Measurements from ENCODE around the gene FYB2. TPM values are rescaled to one million over a fixed set of nuclear protein-coding genes. Genes with fewer than 3 reads are reported as not detected.

FYB2 gene
- total RNA-seq, 2 experiments from 2014 or later, result not detected

- intact Hi-C loops (cut with DNase I, micrococcal nuclease), result loop anchor here (5.0 kb wide), 3 partner anchors 1230 to 1420 kb away; no protein-coding TSS in a partner anchor
- DNase-seq (no peak), ATAC-seq (no peak)
- ChIA-PET CTCF (no interaction called here), POLR2A (no interaction called here)
- H3K27ac Mint-ChIP-seq, result no peak overlapping the region
- H3K36me3 Mint-ChIP-seq (ENCODE audit: low read depth), result no peaks in the 10 kb centered on the region
- H3K4me1 Mint-ChIP-seq, result no peaks in the 10 kb centered on the region
- no peak overlapping the region for H3K4me3 Mint-ChIP-seq
- H3K9me3 Mint-ChIP-seq (ENCODE audit: low read depth), result no peaks in the 10 kb centered on the region
- peaks cover 16% of the 10 kb centered on the region for H3K27me3 Mint-ChIP-seq
These were observed 111.8 kb downstream of the FYB2 start for GRCh38 chr1:56707379-56707778.

DNA sequence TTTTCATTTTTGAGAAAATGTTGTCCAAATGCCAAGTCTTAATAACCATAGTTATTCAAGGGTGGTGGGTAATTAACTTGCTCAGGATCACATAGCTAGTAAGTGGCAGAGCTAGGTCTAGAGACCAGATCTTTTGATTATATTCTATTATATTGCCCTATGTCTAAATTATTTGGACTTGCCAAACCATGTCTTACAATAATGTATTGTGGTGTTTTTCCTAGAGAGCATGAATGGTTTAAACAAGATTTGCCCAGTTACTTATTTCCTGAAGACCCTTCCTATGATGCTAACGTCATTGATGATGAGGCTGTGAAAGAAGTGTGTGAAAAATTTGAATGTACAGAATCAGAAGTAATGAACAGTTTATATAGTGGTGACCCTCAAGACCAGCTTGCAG lies 115.5 kb downstream of the FYB2 start:
- no peaks in the 10 kb centered on the region for H3K4me1 Mint-ChIP-seq
- peaks cover 6% of the 10 kb centered on the region for H3K9me3 Mint-ChIP-seq (ENCODE audit: low read depth)
- intact Hi-C loops (cut with DNase I, micrococcal nuclease), result no loop called here
- DNase-seq, result no peak
- H3K36me3 Mint-ChIP-seq (ENCODE audit: low read depth), result no peaks in the 10 kb centered on the region
- no peak overlapping the region for H3K4me3 Mint-ChIP-seq
- CTCF ChIA-PET, result interaction anchor here (1.2 to 1.5 kb wide), 2 partner anchors 10 to 1425 kb away, joined by 3 read pairs; no protein-coding TSS in a partner anchor
- peaks cover 14% of the 10 kb centered on the region for H3K27me3 Mint-ChIP-seq
- no peak overlapping the region for H3K27ac Mint-ChIP-seq
- ATAC-seq, result no peak
- POLR2A ChIA-PET, result no interaction called here

DNA sequence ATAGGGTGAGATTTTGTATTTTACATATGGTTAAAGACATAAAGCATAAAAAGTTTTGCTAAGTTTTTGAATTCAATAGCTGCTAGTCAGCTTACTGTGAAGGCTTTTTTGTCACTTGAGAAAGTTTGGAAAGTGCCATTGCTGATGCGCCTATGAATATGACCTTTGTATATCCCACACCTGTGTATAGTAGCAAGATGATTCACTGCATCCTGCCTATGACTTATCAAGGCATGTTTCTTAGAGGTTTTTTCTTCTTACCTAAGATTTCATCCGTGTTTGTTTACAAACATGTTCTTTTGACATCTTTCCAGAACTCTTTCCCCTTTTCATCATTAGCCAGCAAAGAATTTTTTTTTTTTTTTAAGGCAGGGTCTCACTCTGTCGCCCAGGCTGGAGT lies 122.5 kb downstream of the FYB2 start:
- Mint-ChIP-seq H3K27me3 (peaks cover 7% of the 10 kb centered on the region), H3K4me1 (no peaks in the 10 kb centered on the region), H3K27ac (no peak overlapping the region), H3K9me3 (ENCODE audit: low read depth) (peaks cover 6% of the 10 kb centered on the region), H3K4me3 (no peak overlapping the region), H3K36me3 (ENCODE audit: low read depth) (no peaks in the 10 kb centered on the region)
- ChIA-PET POLR2A (no interaction called here), CTCF (no interaction called here)
- DNase-seq, result no peak
- intact Hi-C loops (cut with DNase I, micrococcal nuclease), result loop anchor here in 1 of 2 experiments (10.0 kb wide), 1 partner anchor 1222 kb away; no protein-coding TSS in a partner anchor
- no peak for ATAC-seq

GRCh38 chr1:56688522-56689026 lies 130.6 kb downstream of the FYB2 start:
- Mint-ChIP-seq H3K27me3 (peaks cover 2% of the 10 kb centered on the region), H3K36me3 (ENCODE audit: low read depth) (no peaks in the 10 kb centered on the region), H3K27ac (no peak overlapping the region), H3K4me3 (no peak overlapping the region), H3K4me1 (peaks cover 2% of the 10 kb centered on the region), H3K9me3 (ENCODE audit: low read depth) (no peaks in the 10 kb centered on the region)
- intact Hi-C loops (cut with DNase I, micrococcal nuclease), result no loop called here
- DNase-seq, result no peak
- ChIA-PET CTCF (no interaction called here), POLR2A (no interaction called here)
- peak; percentile 99 for ATAC-seq

GRCh38 chr1:56686169-56686568 lies 133.0 kb downstream of the FYB2 start:
- intact Hi-C loops (cut with DNase I, micrococcal nuclease), result no loop called here
- DNase-seq (no peak), ATAC-seq (no peak)
- CTCF ChIA-PET, result no interaction called here
- Mint-ChIP-seq H3K9me3 (ENCODE audit: low read depth) (no peaks in the 10 kb centered on the region), H3K27me3 (peaks cover 2% of the 10 kb centered on the region), H3K27ac (no peak overlapping the region), H3K36me3 (ENCODE audit: low read depth) (no peaks in the 10 kb centered on the region), H3K4me1 (peaks cover 2% of the 10 kb centered on the region), H3K4me3 (no peak overlapping the region)
- POLR2A ChIA-PET, result no interaction called here

DNA sequence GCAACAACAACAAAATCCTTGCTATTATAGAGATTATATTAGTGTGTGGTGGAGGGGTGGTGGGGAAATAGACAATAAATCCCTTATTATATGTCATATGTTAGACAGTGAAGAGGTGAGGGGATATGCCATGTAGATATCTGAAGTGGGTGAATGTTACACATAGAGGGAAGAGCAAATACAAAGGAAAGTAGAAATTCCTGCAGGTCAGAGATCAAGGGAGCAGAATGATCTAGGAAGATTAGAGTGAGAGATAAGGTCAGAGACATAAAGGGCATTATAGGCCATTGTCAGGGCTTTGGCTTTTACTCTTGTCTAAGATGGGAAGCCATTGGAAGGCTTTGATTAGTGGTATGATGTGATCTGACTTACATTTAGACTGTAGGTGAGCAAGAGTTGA lies 135.6 kb downstream of the FYB2 start:
- Mint-ChIP-seq H3K4me1 (peaks cover 1% of the 10 kb centered on the region), H3K9me3 (ENCODE audit: low read depth) (peaks cover 4% of the 10 kb centered on the region), H3K27me3 (peaks cover 2% of the 10 kb centered on the region), H3K27ac (no peak overlapping the region), H3K4me3 (no peak overlapping the region), H3K36me3 (ENCODE audit: low read depth) (no peaks in the 10 kb centered on the region)
- DNase-seq (no peak), ATAC-seq (no peak)
- CTCF ChIA-PET, result interaction anchor here (0.5 kb wide), 1 partner anchor 1200 kb away, joined by 3 read pairs; no protein-coding TSS in a partner anchor
- intact Hi-C loops (cut with DNase I, micrococcal nuclease), result no loop called here
- POLR2A ChIA-PET, result no interaction called here

- no peak for DNase-seq
- intact Hi-C loops (cut with DNase I, micrococcal nuclease), result no loop called here
- Mint-ChIP-seq H3K27me3 (peaks cover 15% of the 10 kb centered on the region), H3K27ac (no peak overlapping the region), H3K9me3 (ENCODE audit: low read depth) (peaks cover 4% of the 10 kb centered on the region), H3K4me3 (no peak overlapping the region), H3K4me1 (no peaks in the 10 kb centered on the region), H3K36me3 (ENCODE audit: low read depth) (no peaks in the 10 kb centered on the region)
- POLR2A ChIA-PET, result no interaction called here
- CTCF ChIA-PET, result interaction anchor here (1.0 kb wide), 1 partner anchor 32 kb away, joined by 3 read pairs; no protein-coding TSS in a partner anchor
- ATAC-seq, result no peak
These were observed 142.6 kb downstream of the FYB2 start for GRCh38 chr1:56676571-56677035.

- Mint-ChIP-seq H3K27ac (no peak overlapping the region), H3K9me3 (ENCODE audit: low read depth) (peaks cover 4% of the 10 kb centered on the region), H3K27me3 (peaks cover 15% of the 10 kb centered on the region), H3K4me1 (no peaks in the 10 kb centered on the region), H3K36me3 (ENCODE audit: low read depth) (no peaks in the 10 kb centered on the region), H3K4me3 (no peak overlapping the region)
- ATAC-seq (no peak), DNase-seq (no peak)
- CTCF ChIA-PET, result no interaction called here
- intact Hi-C loops (cut with DNase I, micrococcal nuclease), result no loop called here
- POLR2A ChIA-PET, result no interaction called here
These were observed 143.4 kb downstream of the FYB2 start for GRCh38 chr1:56675763-56676162.

DNA sequence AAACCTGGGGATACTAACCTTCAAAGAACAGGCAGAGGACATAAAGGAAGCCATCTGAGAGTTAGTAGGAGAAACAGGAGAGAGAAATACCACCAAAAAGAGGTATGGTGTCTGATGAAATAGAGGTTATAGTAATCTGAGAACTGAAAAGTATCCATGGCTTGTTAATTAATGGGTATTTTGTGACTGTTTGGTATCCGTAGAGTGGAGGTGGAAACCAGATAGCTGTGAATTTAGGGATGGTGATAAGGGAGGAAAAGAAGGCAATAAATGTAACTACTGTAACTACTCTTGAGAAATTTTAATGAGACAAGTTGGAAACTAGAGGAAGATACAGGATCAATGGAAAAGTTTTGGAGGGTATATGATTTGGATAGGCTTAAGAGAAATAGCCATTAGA lies 146.6 kb downstream of the FYB2 start:
- ChIA-PET CTCF (no interaction called here), POLR2A (interaction anchor here (0.6 kb wide), 1 partner anchor 849 kb away, joined by 3 read pairs; no protein-coding TSS in a partner anchor)
- intact Hi-C loops (cut with DNase I, micrococcal nuclease), result no loop called here
- Mint-ChIP-seq H3K27me3 (peaks cover 18% of the 10 kb centered on the region), H3K9me3 (ENCODE audit: low read depth) (no peaks in the 10 kb centered on the region), H3K36me3 (ENCODE audit: low read depth) (no peaks in the 10 kb centered on the region), H3K4me1 (no peaks in the 10 kb centered on the region), H3K4me3 (no peak overlapping the region), H3K27ac (no peak overlapping the region)
- ATAC-seq (no peak), DNase-seq (no peak)

DNA sequence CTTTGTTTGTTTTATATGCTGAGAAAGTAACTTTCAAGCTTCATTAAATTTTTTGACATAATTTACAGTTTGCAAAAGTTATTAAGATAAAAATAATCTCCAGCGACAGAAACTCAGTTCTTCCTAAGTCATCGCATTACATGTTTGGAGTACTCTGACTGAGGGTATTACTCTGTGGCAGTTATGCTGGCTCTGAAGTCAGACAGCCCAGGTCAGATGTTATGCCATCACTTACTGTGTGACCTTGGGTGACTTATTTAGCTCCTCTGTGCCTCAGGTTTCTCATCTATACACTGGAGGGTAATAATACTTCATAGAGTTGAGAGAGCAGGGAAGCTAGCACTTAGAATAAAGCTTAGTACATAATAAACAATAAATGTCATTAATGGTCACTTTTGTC lies 147.7 kb downstream of the FYB2 start:
- Mint-ChIP-seq H3K27me3 (peaks cover 18% of the 10 kb centered on the region), H3K4me1 (no peaks in the 10 kb centered on the region), H3K9me3 (ENCODE audit: low read depth) (no peaks in the 10 kb centered on the region), H3K4me3 (no peak overlapping the region), H3K36me3 (ENCODE audit: low read depth) (no peaks in the 10 kb centered on the region), H3K27ac (no peak overlapping the region)
- ATAC-seq (no peak), DNase-seq (no peak)
- ChIA-PET CTCF (interaction anchor here (0.7 kb wide), 1 partner anchor 38 kb away, joined by 3 read pairs; no protein-coding TSS in a partner anchor), POLR2A (no interaction called here)
- intact Hi-C loops (cut with DNase I, micrococcal nuclease), result no loop called here

DNA sequence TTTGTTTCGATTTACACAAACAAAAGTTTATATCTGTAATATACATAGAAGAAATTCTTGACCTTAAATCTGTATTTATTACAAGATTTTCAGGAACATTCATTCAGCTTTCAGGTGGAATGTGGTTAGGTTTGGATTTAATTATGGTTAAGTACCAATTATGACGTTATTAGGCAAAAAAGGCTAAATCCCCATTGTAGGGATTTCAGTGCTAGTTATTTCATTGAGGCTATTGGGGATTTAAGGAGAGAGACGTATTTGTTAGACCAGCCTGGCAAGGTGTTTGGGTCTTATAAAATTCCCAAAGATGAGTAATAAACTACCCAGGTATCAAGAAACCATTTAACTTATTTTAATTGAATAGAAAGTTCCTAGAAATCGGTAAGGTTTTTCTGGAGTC lies 148.1 kb downstream of the FYB2 start:
- no peaks in the 10 kb centered on the region for H3K36me3 Mint-ChIP-seq (ENCODE audit: low read depth)
- CTCF ChIA-PET, result no interaction called here
- intact Hi-C loops (cut with DNase I, micrococcal nuclease), result no loop called here
- no peak overlapping the region for H3K4me3 Mint-ChIP-seq
- H3K27me3 Mint-ChIP-seq, result peaks cover 19% of the 10 kb centered on the region
- DNase-seq, result no peak
- H3K4me1 Mint-ChIP-seq, result no peaks in the 10 kb centered on the region
- no peak for ATAC-seq
- H3K27ac Mint-ChIP-seq, result no peak overlapping the region
- POLR2A ChIA-PET, result no interaction called here
- no peaks in the 10 kb centered on the region for H3K9me3 Mint-ChIP-seq (ENCODE audit: low read depth)

- no peak overlapping the region for H3K27ac Mint-ChIP-seq
- no peaks in the 10 kb centered on the region for H3K36me3 Mint-ChIP-seq (ENCODE audit: low read depth)
- DNase-seq, result no peak
- CTCF ChIA-PET, result no interaction called here
- peaks cover 19% of the 10 kb centered on the region for H3K27me3 Mint-ChIP-seq
- no peaks in the 10 kb centered on the region for H3K4me1 Mint-ChIP-seq
- H3K4me3 Mint-ChIP-seq, result no peak overlapping the region
- H3K9me3 Mint-ChIP-seq (ENCODE audit: low read depth), result no peaks in the 10 kb centered on the region
- intact Hi-C loops (cut with DNase I, micrococcal nuclease), result no loop called here
- POLR2A ChIA-PET, result no interaction called here
- no peak for ATAC-seq
These were observed 148.9 kb downstream of the FYB2 start for GRCh38 chr1:56670350-56670749.
